Stimulated activated effector memory CD8-positive, alpha-beta T cell treated with anti-CD3 and anti-CD28 coated beads, Interleukin-12 subunit alpha, Interleukin-12 subunit beta, amount 100 ng/mL, for 72 hours (primary cell): ENCODE data around the gene TESPA1.
A peak's percentile ranks its signal among the peaks of the same experiment; 100 is the strongest.
"Not testable (repeated sequence)": the region's sequence is repeated elsewhere in the genome, so short reads cannot be mapped to it uniquely, and the experiment has no call there.

Experiments used
- ATAC-seq: fragments of 150-1000 bp; cut with Tn5 transposase; 2 replicates; pipeline ENCODE4 v1.10.0; 2021
- DNase-seq, 2 donors: peaks; one replicate each; pipeline ENCODE4 v3.0.0; 2021 to 2022; ENCODE audit warnings: low spot score in 2 of 2
- H3K27ac Mint-ChIP-seq: one replicate; pipeline ENCODE4 v1.8.0; 2022; ENCODE audit warnings: mild to moderate bottlenecking, mixed read lengths
- H3K36me3 Mint-ChIP-seq: one replicate; pipeline ENCODE4 v1.8.0; 2022; ENCODE audit warnings: mild to moderate bottlenecking, mixed read lengths
- H3K4me1 Mint-ChIP-seq: one replicate; pipeline ENCODE4 v1.8.0; 2022; ENCODE audit warnings: mixed read lengths
- H3K4me3 Mint-ChIP-seq: one replicate; pipeline ENCODE4 v1.8.0; 2022; ENCODE audit warnings: mild to moderate bottlenecking, mixed read lengths
- H3K9me3 Mint-ChIP-seq: one replicate; pipeline ENCODE4 v1.8.0; 2022; ENCODE audit warnings: mixed read lengths

The TESPA1 gene

DNA sequence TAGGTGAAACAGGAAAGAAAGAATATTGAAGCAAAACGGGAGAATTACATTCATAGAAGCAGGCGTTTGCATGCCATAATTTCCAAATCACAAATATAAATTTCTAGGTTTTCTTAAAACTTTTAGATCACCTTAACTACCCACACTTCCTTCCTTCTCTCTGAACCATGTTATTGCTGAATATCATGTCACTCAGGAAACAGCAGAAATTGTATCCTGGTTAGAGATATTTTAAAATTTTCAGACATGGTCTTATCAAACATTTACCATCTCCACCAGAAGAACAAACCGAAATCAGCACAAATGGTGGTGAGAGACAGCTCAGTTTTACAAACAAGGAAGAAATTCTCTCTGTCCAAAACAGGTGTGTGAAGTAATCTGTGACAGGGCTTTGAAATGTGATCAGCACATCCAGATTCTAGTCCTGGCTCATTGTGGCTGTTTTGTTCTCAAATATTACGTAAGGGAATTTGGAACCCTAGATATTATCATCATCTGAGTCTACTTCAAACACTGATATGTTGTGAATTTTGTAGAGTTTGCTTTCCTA lies 16.3 kb downstream of the TESPA1 start:
- peak overlapping the region; percentile 53 for H3K27ac Mint-ChIP-seq
- H3K4me3 Mint-ChIP-seq = no peak overlapping the region
- ATAC-seq (no peak), DNase-seq (no peak)
- peaks cover 41% of the 10 kb centered on the region for H3K4me1 Mint-ChIP-seq
- no peaks in the 10 kb centered on the region for H3K9me3 Mint-ChIP-seq
- peaks cover 86% of the 10 kb centered on the region for H3K36me3 Mint-ChIP-seq

DNA sequence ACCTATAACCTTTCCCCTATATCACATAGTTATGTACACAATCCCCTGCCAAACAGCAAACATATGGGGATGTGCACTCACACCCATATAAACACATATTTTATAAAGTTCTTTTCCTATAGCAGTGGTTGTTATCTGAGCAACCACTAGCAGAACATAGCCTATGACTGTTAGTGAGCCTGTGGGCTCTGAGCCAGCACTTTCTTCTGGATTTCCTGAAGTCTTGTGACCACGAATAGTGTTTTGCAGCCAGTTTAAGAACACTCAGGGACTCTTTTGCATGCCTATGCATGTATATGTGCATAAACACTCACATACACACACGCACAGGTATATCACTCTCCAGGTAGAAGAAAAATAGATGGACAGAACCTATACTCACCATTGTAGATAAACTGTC lies 17.1 kb downstream of the TESPA1 start:
- Mint-ChIP-seq H3K4me3 (no peak overlapping the region), H3K4me1 (peaks cover 45% of the 10 kb centered on the region), H3K36me3 (peaks cover 86% of the 10 kb centered on the region), H3K9me3 (no peaks in the 10 kb centered on the region), H3K27ac (peak overlapping the region; percentile 53)
- ATAC-seq (no peak), DNase-seq (no peak)

DNA sequence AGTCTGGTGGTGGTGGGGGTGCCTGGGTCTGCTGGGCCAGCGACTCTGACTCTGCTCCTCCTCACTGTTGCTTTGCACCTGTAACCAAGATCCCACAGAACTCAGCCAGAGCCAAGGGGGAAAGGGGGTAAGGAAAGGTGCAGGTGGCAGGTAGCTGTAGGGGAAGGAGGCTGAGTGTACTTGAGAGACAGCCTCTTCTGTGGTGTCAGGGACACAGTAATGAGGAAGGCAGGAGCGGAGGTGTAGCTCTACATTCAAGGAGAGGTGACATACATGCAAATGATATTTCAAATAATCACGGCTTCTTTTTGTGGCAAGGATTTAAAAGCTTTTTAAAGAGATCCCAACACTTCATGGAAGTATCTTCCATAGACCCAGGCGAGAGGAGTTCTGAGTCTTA lies 23.4 kb downstream of the TESPA1 start:
- Mint-ChIP-seq H3K27ac (peak overlapping the region; percentile 88), H3K36me3 (peaks cover 100% of the 10 kb centered on the region), H3K9me3 (no peaks in the 10 kb centered on the region), H3K4me1 (peaks cover 71% of the 10 kb centered on the region), H3K4me3 (no peak overlapping the region)
- ATAC-seq = no peak
- DNase-seq = no peak

DNA sequence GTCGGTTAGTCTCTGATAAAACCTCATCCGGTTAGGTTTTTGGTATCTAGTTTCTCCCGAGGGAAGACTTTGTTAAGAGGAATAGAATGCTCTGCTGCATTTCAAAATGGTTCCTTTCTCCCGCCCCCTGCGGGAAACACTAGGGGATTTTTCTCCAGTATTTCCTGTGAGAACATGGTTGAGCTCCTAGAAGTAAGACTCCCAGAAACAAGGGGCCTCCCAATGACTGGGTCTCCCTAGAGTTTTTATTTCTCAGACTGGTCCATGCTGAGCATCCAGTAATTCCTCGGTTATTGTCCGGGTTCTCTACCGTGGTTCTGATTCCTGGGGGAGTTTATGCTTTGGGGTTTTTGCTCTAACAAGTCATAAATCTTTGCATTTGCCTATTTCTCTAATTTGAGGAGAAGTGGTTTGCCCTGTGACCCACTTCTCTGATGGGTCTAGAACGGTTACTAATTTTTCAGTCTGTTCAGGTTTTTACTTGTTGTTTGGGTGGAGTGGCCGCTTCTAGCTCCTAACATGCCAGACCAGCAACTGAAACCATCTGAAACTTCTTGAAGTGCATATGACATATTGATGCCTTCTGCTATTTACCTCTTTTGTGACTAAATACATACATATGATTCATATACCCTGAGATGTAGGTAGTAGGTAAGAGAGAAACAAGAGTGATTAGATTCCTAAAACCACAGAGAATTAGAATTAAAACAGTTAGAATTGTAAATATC lies 25.1 kb downstream of the TESPA1 start:
- DNase-seq = no peak
- peaks cover 85% of the 10 kb centered on the region for H3K4me1 Mint-ChIP-seq
- H3K27ac Mint-ChIP-seq = peak overlapping the region; percentile 90
- H3K4me3 Mint-ChIP-seq = peak overlapping the region; percentile 52
- peak; percentile 81 for ATAC-seq
- peaks cover 100% of the 10 kb centered on the region for H3K36me3 Mint-ChIP-seq
- no peaks in the 10 kb centered on the region for H3K9me3 Mint-ChIP-seq

DNA sequence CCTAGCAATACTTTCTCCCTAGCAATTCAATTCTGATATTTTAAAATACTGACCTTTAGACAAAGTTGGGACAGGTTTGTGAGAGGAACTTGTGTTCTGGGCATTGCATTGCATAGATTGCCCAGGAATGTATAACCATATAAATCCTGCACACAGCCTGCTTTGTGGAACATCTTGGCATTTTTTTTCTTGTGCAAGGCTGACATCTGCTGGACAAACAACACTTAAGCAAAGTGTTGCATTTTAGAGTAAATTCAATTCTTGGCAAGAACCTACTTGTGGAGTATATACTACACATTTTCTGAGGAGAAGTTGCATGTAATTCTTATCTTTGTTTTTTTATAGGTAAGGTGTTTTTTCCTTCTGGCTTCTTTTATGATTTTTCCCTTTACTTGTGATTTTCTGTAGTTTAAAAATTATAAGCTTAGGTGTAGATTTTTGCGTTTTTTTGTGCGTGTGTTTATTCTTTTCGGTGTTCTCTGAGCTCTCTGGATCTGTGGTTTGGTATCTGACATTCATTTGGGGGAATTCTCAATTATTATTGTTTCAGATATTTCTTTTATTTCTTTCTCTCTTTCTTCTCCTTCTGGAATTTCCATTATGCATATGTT lies 26.4 kb downstream of the TESPA1 start:
- peak; percentile 43 for ATAC-seq
- peak overlapping the region; percentile 52 for H3K4me3 Mint-ChIP-seq

DNA sequence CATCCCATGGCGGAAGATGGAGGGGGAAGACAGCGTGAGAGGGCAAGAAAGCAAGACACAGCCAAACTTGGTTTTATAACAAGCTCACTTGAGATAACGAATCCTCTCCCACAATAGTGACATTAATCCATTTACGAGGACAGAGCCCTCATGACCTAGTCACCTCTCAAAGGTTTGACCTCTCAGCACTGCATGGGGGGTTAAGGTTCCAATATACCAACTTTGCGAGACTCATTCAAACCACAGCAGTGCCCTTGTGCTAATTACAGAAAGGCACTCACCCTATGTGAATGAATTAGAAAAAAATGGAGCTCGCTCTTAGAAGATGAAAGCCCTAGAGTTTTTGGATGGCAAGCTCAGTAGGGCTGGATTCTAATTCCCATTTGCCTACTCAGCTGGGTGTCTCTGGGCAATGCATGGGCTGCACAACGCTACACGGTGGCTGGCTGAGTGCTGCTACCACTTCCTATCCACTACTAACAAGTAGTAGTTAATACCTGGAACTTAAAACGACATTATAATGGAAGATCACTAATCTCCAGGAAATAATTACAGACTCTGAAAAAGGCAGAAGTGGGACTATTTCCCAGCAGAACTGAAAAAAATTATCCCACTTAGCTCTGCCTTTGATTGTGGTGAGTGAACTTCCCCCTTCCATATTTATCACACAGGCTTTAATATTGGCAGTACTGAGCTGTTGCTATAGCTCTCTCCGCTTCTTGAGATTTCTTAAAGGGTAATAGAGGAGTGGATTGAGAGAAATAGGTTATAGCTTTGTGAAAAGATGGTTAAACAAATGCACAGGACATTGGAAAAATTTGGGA lies 27.5 kb downstream of the TESPA1 start:
- Mint-ChIP-seq H3K4me1 (peaks cover 82% of the 10 kb centered on the region), H3K36me3 (peaks cover 98% of the 10 kb centered on the region), H3K9me3 (no peaks in the 10 kb centered on the region), H3K4me3 (peak overlapping the region; percentile 52), H3K27ac (peak overlapping the region; percentile 86)
- DNase-seq (no peak), ATAC-seq (peak; percentile 56)

More for the DNA sequence above, 26.4 kb downstream of the TESPA1 start:
- peaks cover 100% of the 10 kb centered on the region for H3K36me3 Mint-ChIP-seq
- DNase-seq = peak; percentile 36 to 64
- peak overlapping the region; percentile 90 for H3K27ac Mint-ChIP-seq
- no peaks in the 10 kb centered on the region for H3K9me3 Mint-ChIP-seq
- peaks cover 87% of the 10 kb centered on the region for H3K4me1 Mint-ChIP-seq

DNA sequence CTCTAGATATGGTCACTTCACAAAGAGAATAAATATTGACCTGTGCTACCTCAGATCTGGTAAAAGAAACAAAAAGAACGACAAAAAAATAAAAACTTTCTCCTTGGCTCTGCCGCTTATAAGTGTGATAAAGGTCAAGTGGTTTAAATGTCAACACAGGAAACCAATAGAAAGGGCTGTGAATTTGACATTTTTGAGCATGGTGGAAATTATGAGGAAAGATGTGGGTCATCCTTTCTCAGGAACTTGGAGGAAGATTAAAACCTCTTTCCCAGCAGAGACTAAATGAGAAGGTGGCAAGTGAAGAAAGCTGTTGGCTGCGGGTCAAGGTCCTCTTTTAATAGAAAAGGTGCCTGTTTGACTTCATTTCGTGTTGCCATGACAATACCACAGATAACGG lies 28.2 kb downstream of the TESPA1 start:
- Mint-ChIP-seq H3K9me3 (peaks cover under 1% of the 10 kb centered on the region), H3K4me3 (peak overlapping the region; percentile 52), H3K36me3 (peaks cover 98% of the 10 kb centered on the region), H3K27ac (peak overlapping the region; percentile 86), H3K4me1 (peaks cover 77% of the 10 kb centered on the region)
- DNase-seq = no peak
- peak; percentile 49 for ATAC-seq

DNA sequence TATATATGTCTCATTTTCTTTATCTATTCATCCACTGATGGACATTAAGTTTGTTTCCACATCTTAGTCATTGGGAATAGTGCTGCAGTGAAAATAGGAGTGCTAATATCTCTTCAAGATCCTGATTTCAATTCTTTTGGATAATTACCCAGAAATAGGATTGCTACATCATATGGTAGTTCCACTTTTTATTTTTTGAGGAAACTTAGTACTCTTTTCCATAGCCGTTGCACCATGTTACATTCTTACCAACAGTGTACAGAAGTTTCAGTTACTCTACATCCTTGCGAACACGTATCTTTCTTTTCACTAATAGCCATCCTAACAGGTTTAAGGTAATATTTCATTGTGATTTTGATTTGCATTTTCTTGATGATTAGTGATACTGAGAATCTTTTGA lies 29.8 kb downstream of the TESPA1 start:
- Mint-ChIP-seq H3K27ac (peak overlapping the region; percentile 50), H3K36me3 (peaks cover 97% of the 10 kb centered on the region), H3K9me3 (peaks cover 3% of the 10 kb centered on the region), H3K4me3 (no peak overlapping the region), H3K4me1 (peaks cover 75% of the 10 kb centered on the region)
- no peak for ATAC-seq
- no peak for DNase-seq

DNA sequence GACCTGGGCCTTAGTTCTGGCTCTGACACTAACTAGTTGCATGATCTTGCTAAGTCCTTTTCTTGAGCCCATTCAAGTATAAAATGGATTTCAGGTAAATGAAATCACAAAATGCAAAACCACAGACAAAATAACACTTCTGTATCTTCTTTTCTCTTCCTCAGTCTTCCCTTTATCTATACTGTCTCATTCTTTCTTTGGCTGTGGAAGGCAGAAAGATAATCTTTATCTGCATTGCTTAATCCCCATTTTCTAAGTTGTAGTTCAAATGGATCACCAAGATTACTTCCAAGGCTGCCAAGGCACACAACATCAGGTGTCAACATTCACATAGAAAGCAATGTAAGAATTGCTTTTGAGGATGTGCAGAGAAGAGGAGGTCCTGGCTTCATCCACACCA lies 30.3 kb downstream of the TESPA1 start:
- H3K9me3 Mint-ChIP-seq = peaks cover 3% of the 10 kb centered on the region
- ATAC-seq (no peak), DNase-seq (no peak)
- no peak overlapping the region for H3K4me3 Mint-ChIP-seq
- H3K36me3 Mint-ChIP-seq = peaks cover 97% of the 10 kb centered on the region
- H3K4me1 Mint-ChIP-seq = peaks cover 71% of the 10 kb centered on the region
- peak overlapping the region; percentile 50 for H3K27ac Mint-ChIP-seq

DNA sequence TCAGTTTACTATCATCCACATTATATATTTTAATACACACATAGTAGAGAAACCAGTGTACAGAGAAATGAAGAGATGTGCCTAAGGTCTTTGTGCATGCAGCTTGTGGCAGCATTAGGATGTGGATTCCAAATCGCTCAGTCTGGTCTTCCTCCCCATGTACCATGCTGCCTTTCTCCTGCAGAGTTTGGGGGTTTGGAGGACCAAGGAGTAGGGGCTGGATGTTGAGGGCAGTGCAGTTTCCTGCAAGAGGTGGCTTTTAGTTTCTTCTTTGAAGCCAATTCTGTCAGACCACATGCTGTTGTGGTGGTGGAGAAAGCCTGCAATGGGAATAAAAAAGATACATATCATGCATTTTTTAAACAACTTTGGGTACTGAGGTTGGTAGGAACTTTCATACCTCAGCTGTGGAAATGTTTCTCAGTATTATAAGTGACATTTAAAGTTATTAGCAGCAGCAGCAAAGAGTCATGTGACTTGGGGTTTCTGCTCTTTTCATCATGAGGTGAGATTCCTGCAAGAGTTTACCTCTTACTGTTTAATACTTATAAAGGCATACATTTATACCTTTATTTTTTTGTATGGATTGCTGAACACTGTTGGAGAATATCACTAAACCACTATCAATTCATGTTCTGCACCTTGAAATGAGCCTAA lies 34.4 kb downstream of the TESPA1 start:
- H3K4me3 Mint-ChIP-seq = no peak overlapping the region

DNA sequence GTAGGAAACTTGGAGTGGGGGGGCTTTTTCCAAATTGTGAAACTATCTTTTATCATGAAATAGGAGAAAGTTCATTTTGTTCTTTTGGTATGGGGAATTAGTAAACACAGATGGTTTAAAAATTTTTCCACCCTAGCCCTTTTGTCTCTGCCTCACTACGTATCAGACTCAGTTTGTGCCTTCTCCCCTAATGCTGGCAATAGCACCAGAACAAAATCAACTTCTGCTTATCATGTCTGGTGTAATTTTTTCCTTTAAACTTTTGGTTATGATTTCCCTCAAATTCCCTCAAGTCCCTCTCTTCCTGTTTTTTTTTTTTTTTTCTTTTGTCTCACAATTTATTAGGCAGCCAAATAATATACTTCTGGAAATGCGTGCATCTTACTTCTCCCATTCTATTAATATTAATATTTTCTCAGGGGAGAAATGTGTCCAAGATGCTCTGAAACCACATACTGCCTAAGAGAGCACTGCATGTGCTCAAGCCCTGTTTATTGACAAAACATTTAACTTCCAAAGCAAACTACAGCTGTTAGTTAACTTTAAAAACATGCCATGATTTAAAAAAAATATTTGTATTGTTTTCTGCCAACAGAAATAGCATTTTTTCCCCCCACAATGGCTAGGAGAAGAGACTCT lies 35.4 kb downstream of the TESPA1 start:
- ATAC-seq = no peak
- Mint-ChIP-seq H3K36me3 (peaks cover 72% of the 10 kb centered on the region), H3K4me3 (no peak overlapping the region), H3K9me3 (peaks cover 3% of the 10 kb centered on the region), H3K27ac (peak overlapping the region; percentile 3), H3K4me1 (peaks cover 43% of the 10 kb centered on the region)
- DNase-seq = no peak

More for the DNA sequence above, 34.4 kb downstream of the TESPA1 start:
- ATAC-seq (no peak), DNase-seq (no peak)
- Mint-ChIP-seq H3K4me1 (peaks cover 49% of the 10 kb centered on the region), H3K9me3 (peaks cover 3% of the 10 kb centered on the region), H3K27ac (peak overlapping the region; percentile 3), H3K36me3 (peaks cover 82% of the 10 kb centered on the region)

DNA sequence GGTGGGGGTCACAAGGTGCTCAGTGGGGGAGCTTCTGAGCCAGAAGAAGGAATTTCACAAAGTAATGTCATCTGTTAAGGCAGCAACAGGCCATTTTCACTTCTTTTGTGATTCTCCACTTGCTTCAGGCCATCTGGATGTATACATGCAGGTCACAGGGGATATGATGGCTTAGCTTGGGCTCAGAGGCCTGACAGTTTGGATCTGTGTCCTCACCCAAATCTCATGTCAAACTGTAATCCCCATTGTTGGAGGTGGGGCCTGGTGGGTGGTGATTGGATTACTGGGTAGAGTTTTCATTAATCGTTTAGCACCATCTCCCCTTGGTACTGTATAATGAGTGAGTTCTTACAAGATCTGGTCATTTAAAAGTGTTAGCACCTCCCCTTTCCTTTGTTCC lies 36.4 kb downstream of the TESPA1 start:
- ATAC-seq = no peak

DNA sequence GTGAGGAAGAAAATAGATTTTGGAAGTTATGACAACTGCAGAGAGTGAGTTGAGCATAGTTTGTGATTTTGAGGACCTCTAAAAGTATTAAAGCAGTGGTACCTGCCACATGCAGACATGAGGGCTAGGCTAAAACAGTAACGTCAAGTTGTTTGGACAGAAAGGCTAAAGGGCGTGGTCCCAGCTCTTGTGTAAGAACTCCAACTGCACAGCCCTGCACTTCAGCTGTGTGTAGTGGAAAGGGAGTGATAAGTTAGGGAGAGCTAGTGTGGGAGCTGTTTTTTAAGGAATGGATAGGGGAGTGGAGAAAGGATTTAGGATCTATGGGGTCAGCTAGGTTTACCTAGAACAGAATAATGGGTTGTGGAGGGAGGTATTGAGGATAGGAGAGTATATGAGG lies 39.5 kb downstream of the TESPA1 start:
- no peak overlapping the region for H3K27ac Mint-ChIP-seq
- no peak for DNase-seq
- peaks cover 33% of the 10 kb centered on the region for H3K36me3 Mint-ChIP-seq
- peaks cover 21% of the 10 kb centered on the region for H3K4me1 Mint-ChIP-seq
- no peak overlapping the region for H3K4me3 Mint-ChIP-seq
- H3K9me3 Mint-ChIP-seq = no peaks in the 10 kb centered on the region
- ATAC-seq = no peak

More for the DNA sequence above, 36.4 kb downstream of the TESPA1 start:
- H3K4me3 Mint-ChIP-seq = no peak overlapping the region
- peaks cover 38% of the 10 kb centered on the region for H3K4me1 Mint-ChIP-seq
- DNase-seq = no peak
- H3K9me3 Mint-ChIP-seq = peaks cover 3% of the 10 kb centered on the region
- H3K27ac Mint-ChIP-seq = peak overlapping the region; percentile 81
- peaks cover 61% of the 10 kb centered on the region for H3K36me3 Mint-ChIP-seq

DNA sequence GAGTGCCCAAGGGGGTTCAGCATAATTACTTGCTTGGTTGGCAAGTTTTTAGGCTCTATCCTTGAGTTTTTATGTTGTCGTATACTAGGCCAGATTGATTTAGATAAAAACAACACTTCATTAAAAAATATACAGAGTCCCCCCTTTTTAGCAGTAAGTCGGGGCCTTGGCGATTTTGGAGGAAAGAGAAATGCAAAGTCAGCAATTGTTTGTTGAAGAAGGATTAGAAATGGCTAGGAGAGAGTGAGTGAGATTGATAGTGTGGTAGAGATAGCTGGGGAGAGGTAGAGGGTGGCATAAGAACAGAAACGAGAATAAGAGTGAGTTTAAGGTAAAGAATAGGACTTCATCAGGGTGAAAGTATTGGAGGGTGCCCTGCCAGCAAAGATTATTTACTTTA lies 41.3 kb downstream of the TESPA1 start:
- H3K27ac Mint-ChIP-seq, H3K9me3 Mint-ChIP-seq, DNase-seq, ATAC-seq, H3K4me3 Mint-ChIP-seq: not testable (repeated sequence)
- H3K36me3 Mint-ChIP-seq = peaks cover 15% of the 10 kb centered on the region
- peaks cover 16% of the 10 kb centered on the region for H3K4me1 Mint-ChIP-seq
